Panc1 (cell line): ENCODE data around the gene DCDC2.

Source experiments
- CTCF ChIP-seq: fragments of 450-650 bp; IDR thresholded peaks from 2 replicates; pipeline ENCODE4 v1.5.1; 2017; ENCODE audit warnings: mild to moderate bottlenecking
- POLR2AphosphoS5 ChIP-seq: IDR thresholded peaks from 2 replicates; pipeline ENCODE4 v1.6.1; 2012; ENCODE audit warnings: mild to moderate bottlenecking, low read depth, low read length, moderate library complexity
- SIN3A ChIP-seq: IDR thresholded peaks from 2 replicates; pipeline ENCODE4 v1.6.1; 2012; ENCODE audit warnings: low read depth, mild to moderate bottlenecking, low read length, moderate library complexity, borderline replicate concordance; ENCODE audit not compliant: insufficient read depth
- TCF7L2 ChIP-seq: IDR thresholded peaks from 2 replicates; pipeline ENCODE4 v1.6.1; 2011; ENCODE audit warnings: mild to moderate bottlenecking, low read depth, low read length, inconsistent platforms

- TF ChIP-seq TCF7L2 (peak; percentile 21; the same call in 1 of the 2 replicates), CTCF (no peak), POLR2AphosphoS5 (no peak), SIN3A (no peak)
These were observed 44.4 kb downstream of the DCDC2 start for GRCh38 chr6:24313251-24314141.
